B cell (primary cell): Measurements from ENCODE around the gene TMOD1. TPM values are rescaled to one million over a fixed set of nuclear protein-coding genes. Genes with fewer than 3 reads are reported as not detected.

Source experiments
- ATAC-seq: fragments of 200-7000 bp; cut with Tn5 transposase; one replicate; pipeline ENCODE4 v1.10.0; 2021; ENCODE audit warnings: low read depth, mild to moderate bottlenecking, moderate number of reproducible peaks, moderate library complexity
- CTCF ChIA-PET: fragments of 350-600 bp; sonication (Branson Sonifier 250); formaldehyde crosslinking; loops from one replicate; lab custom pipeline; 2021; ENCODE audit warnings: antibody characterized with exemption, inconsistent platforms; lab: Charles Lee
- POLR2A ChIA-PET: fragments of 350-600 bp; sonication (Branson Sonifier 250); formaldehyde crosslinking; loops from one replicate; lab custom pipeline; 2021; ENCODE audit warnings: antibody characterized with exemption; lab: Charles Lee
- DNase-seq: peaks from one replicate; pipeline ENCODE4 v3.0.0; 2013
- H2AFZ ChIP-seq: 2 replicates; pipeline ENCODE4 v1.6.1; 2012; ENCODE audit warnings: mild to moderate bottlenecking, low read depth, low read length; ENCODE audit not compliant: insufficient read depth, poor library complexity, severe bottlenecking
- H3K27ac ChIP-seq, 2 donors: 1 replicate in 1 of 2; 2 replicates in 1 of 2; pipeline ENCODE4 v1.5.1; 2012 to 2013; ENCODE audit warnings: low read length in 2 of 2, mild to moderate bottlenecking in 2 of 2, moderate library complexity in 1 of 2
- H3K27me3 ChIP-seq, 4 experiments: fragments of 200-600 bp in 1 of 4; sonication (generic) in 1 of 4; replicated peaks in 1 of 4; 1 replicate in 2 of 4; 2 replicates in 2 of 4; pipeline versions ENCODE4 v1.6.1 to v1.7.0; 2013 to 2016; ENCODE audit warnings: low read length in 3 of 4, mild to moderate bottlenecking in 2 of 4, mixed read lengths in 1 of 4, moderate library complexity in 1 of 4; ENCODE audit not compliant: insufficient read depth in 4 of 4, control insufficient read depth in 3 of 4; ENCODE audit errors: control extremely low read depth in 1 of 4
- H3K36me3 ChIP-seq, 2 experiments: replicated peaks in 1 of 2; 1 replicate in 1 of 2; 2 replicates in 1 of 2; pipeline versions ENCODE4 v1.6.1 to v1.7.1; 2013; ENCODE audit warnings: low read length in 1 of 2; ENCODE audit not compliant: insufficient read depth in 2 of 2, control insufficient read depth in 1 of 2; ENCODE audit errors: control extremely low read depth in 1 of 2, extremely low read depth in 1 of 2
- H3K4me1 ChIP-seq, 2 donors: fragments of 200-600 bp in 1 of 2; sonication (generic) in 1 of 2; 1 replicate in 1 of 2; 2 replicates in 1 of 2; pipeline versions ENCODE4 v1.5.1 to v1.6.1; 2013 to 2017; ENCODE audit warnings: low read length in 2 of 2; ENCODE audit not compliant: control insufficient read depth in 2 of 2, insufficient read depth in 2 of 2
- H3K4me2 ChIP-seq: replicated peaks from 2 replicates; pipeline ENCODE3; 2012; ENCODE audit warnings: mild to moderate bottlenecking, low read depth, low read length; ENCODE audit not compliant: poor library complexity, severe bottlenecking
- H3K4me3 ChIP-seq, 5 experiments: fragments of 200-600 bp in 1 of 5; sonication (generic) in 1 of 5; 1 replicate in 3 of 5; 2 replicates in 2 of 5; pipeline versions ENCODE4 v1.5.1 to v1.7.0; 2011 to 2016; ENCODE audit warnings: low read length in 4 of 5, mild to moderate bottlenecking in 4 of 5, low read depth in 2 of 5, control low read depth in 1 of 5, moderate library complexity in 1 of 5; ENCODE audit not compliant: insufficient read depth in 1 of 5; ENCODE audit errors: control extremely low read depth in 1 of 5, extremely low read depth in 1 of 5
- H3K79me2 ChIP-seq: fragments of 200-600 bp; sonication (generic); one replicate; pipeline ENCODE4 v1.6.0; 2016; ENCODE audit warnings: low read length; ENCODE audit not compliant: control insufficient read depth, insufficient read depth
- H3K9ac ChIP-seq: fragments of 200-600 bp; sonication (generic); 2 replicates; pipeline ENCODE4 v1.6.1; 2017; ENCODE audit warnings: mild to moderate bottlenecking, low read length, moderate library complexity
- H3K9me3 ChIP-seq, 3 donors: one replicate each; pipeline versions ENCODE4 v1.6.1 to v1.7.1; 2013; ENCODE audit warnings: low read length in 2 of 3; ENCODE audit not compliant: control insufficient read depth in 2 of 3, insufficient read depth in 1 of 3; ENCODE audit errors: control extremely low read depth in 1 of 3
- H4K20me1 ChIP-seq: 2 replicates; pipeline ENCODE4 v1.6.0; 2012; ENCODE audit warnings: mild to moderate bottlenecking, low read length; ENCODE audit not compliant: insufficient read depth, control insufficient read depth, poor library complexity, severe bottlenecking
- H3K27ac Mint-ChIP-seq: one replicate; pipeline ENCODE4 v1.8.0; 2021; ENCODE audit warnings: mixed read lengths
- H3K27me3 Mint-ChIP-seq: one replicate; pipeline ENCODE4 v1.8.0; 2021; ENCODE audit warnings: mixed read lengths
- H3K4me1 Mint-ChIP-seq: one replicate; pipeline ENCODE4 v1.8.0; 2021; ENCODE audit warnings: mixed read lengths
- H3K4me3 Mint-ChIP-seq: one replicate; pipeline ENCODE4 v1.8.0; 2021; ENCODE audit warnings: mixed read lengths
- H3K9me3 Mint-ChIP-seq: one replicate; pipeline ENCODE4 v1.8.0; 2022; ENCODE audit warnings: mixed read lengths; ENCODE audit not compliant: insufficient read depth
- EZH2 ChIP-seq: IDR thresholded peaks from 2 replicates; pipeline ENCODE4 v1.6.1; 2012; ENCODE audit warnings: borderline replicate concordance, low read depth, mild to moderate bottlenecking, moderate library complexity, low read length; ENCODE audit not compliant: insufficient read depth, poor library complexity, severe bottlenecking
- WGBS: methylation state at CpG from one replicate; pipeline ENCODE4 v1.1.5; 2013; ENCODE audit warnings: missing lambda C conversion rate; ENCODE audit not compliant: insufficient coverage; 5-methylcytosine and 5-hydroxymethylcytosine counted together
- intact Hi-C: fragments of 100-400 bp; cut with micrococcal nuclease; formaldehyde crosslinking; loops from one replicate; pipeline ENCODE4 v1.10.0; 2022
- polyA plus RNA-seq: library from polyadenylated mRNA; depleted of rRNA; stranded (reverse); fragments of >200 nt; gene quantifications from 2 replicates; pipeline ENCODE4 v1.2.3, GENCODE V29; 2012
- total RNA-seq, 2 donors: library from RNA; stranded (reverse); fragments of 120-200 nt in 1 of 2; gene quantifications; 1 replicate in 1 of 2; 2 replicates in 1 of 2; pipeline versions ENCODE4 v1.2.3 to v1.2.4, GENCODE V29; 2013 to 2022
- TF ChIP-seq, protein P1 (sequence below): fragments of 200-600 bp; IDR thresholded peaks from one replicate; pipeline ENCODE4 v1.8.0; 2022; ENCODE audit warnings: antibody characterized with exemption, mild to moderate bottlenecking

TMOD1 gene
- total and polyA plus RNA-seq, 2 donors (not counting 1 experiment from before 2014, with no cell fraction given) = 0.30 to 2.5 TPM

DNA sequence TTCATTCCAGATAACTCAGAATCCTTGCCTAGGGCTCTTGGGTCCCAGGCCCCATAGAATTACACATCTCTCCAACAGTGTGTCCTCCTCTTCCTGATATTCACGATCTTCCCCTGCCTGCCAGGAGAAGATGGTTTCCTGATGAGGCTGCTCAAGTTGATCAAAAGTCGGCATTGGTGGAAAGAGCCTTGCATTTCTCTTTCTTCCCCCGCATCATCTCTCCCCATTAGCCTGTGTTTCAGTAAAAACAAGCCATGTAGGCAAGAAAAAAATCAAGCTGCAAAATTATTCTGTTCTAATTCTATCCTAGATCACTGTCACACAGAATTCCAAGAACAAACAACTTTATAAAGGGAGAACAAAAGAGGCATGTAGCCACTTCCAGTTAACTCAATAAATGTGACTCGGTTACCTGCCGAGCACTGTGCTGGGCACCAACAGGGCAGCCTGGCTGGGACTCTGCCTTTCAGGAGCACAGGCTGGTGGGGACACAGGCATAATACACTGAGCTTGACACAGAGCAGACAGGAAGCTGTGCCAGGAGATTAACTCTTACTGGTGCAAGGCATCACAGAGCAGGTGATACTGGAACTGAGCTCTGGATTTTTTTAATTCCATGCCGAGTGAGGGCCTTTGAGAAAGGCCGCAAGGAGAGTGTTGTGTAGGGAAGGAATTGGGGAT is 25.6 kb downstream of the TMOD1 start:
- Histone ChIP-seq H3K9ac (no peak overlapping the region), H3K27me3 (no peaks in the 10 kb centered on the region), H3K36me3 (no peaks in the 10 kb centered on the region), H3K9me3 (no peaks in the 10 kb centered on the region), H4K20me1 (no peaks in the 10 kb centered on the region), H3K79me2 (no peaks in the 10 kb centered on the region), H3K4me2 (no peak overlapping the region), H3K4me3 (no peak overlapping the region), H3K27ac (no peak overlapping the region), H2AFZ (no peak overlapping the region), H3K4me1 (no peaks in the 10 kb centered on the region)
- no peaks in the 10 kb centered on the region for H3K27me3 Mint-ChIP-seq
- H3K9me3 Mint-ChIP-seq = no peaks in the 10 kb centered on the region
- 97% methylated on average over 5 of the region's 7 CpGs for WGBS
- no peak overlapping the region for H3K4me3 Mint-ChIP-seq
- CTCF ChIA-PET = no interaction called here
- DNase-seq = no peak
- no peak overlapping the region for H3K27ac Mint-ChIP-seq
- no peak for ATAC-seq
- H3K4me1 Mint-ChIP-seq = no peaks in the 10 kb centered on the region
- no peak for TF ChIP-seq EZH2
- TF ChIP-seq, protein P1, sequence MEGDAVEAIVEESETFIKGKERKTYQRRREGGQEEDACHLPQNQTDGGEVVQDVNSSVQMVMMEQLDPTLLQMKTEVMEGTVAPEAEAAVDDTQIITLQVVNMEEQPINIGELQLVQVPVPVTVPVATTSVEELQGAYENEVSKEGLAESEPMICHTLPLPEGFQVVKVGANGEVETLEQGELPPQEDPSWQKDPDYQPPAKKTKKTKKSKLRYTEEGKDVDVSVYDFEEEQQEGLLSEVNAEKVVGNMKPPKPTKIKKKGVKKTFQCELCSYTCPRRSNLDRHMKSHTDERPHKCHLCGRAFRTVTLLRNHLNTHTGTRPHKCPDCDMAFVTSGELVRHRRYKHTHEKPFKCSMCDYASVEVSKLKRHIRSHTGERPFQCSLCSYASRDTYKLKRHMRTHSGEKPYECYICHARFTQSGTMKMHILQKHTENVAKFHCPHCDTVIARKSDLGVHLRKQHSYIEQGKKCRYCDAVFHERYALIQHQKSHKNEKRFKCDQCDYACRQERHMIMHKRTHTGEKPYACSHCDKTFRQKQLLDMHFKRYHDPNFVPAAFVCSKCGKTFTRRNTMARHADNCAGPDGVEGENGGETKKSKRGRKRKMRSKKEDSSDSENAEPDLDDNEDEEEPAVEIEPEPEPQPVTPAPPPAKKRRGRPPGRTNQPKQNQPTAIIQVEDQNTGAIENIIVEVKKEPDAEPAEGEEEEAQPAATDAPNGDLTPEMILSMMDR = no peak
- intact Hi-C loops = no loop called here
- POLR2A ChIA-PET = no interaction called here

DNA sequence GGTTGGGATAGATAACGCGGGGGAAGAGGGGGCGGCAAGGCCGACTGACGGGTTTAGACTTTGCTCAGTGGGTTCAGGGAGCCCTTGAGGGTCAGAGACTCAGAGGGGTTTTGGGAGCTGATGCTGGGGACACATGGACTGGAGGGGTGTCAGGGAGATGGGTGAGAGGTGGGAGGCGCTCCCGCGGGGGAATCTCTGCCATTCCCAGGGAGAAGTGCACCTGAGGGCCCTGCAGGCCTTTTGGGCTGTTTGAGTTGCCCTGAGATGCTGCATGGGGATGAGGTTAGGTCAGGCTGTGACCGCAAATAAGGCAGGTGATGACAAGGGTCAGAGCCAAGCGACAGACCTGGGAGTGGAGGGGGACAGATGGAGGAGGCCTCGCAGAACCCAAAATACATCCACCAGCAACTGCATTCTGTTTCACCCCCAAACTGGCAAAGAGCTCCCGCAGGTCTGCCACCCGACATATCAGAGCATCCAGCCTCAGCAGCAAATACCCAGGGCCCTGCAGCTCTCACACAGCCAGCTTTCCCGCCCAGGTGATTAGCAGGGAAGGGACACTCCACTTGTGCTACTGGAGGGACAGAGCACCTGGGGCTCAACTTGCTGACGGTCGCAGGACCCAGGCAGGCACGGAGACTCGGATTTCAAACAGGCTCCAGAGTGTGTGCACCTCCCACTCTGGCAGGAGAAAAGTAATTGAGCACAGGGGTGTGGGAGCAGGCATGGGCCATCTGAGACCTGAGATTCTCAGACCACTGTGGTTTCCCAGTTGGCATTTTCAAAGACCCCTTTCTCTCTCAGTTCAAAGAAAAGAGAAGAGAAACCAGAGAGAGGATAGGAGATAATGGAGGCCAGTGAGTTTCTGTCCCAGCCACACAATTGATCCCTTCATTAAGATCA is 26.4 kb downstream of the TMOD1 start:
- peaks cover 4% of the 10 kb centered on the region for H3K27me3 Mint-ChIP-seq
- CTCF ChIA-PET = no interaction called here

More for the DNA sequence above, 26.4 kb downstream of the TMOD1 start:
- no peak for ATAC-seq
- Mint-ChIP-seq H3K4me3 (no peak overlapping the region), H3K4me1 (no peaks in the 10 kb centered on the region), H3K27ac (no peak overlapping the region), H3K9me3 (no peaks in the 10 kb centered on the region)
- Histone ChIP-seq H3K4me3 (no peak overlapping the region), H3K36me3 (no peaks in the 10 kb centered on the region), H3K4me1 (no peaks in the 10 kb centered on the region), H4K20me1 (no peaks in the 10 kb centered on the region), H3K9ac (no peak overlapping the region), H3K79me2 (no peaks in the 10 kb centered on the region), H3K27me3 (no peaks in the 10 kb centered on the region), H3K27ac (no peak overlapping the region), H3K4me2 (no peak overlapping the region), H3K9me3 (no peaks in the 10 kb centered on the region), H2AFZ (no peak overlapping the region)
- no peak for TF ChIP-seq EZH2
- TF ChIP-seq, protein P1 = no peak
- intact Hi-C loops = no loop called here
- WGBS = 94% methylated on average over 18 of the region's 18 CpGs
- POLR2A ChIA-PET = no interaction called here
- no peak for DNase-seq
